NAMALWA (cell line): Measurements from ENCODE around the gene CD74.

Experiments
- DNase-seq: peaks from one replicate; pipeline ENCODE4 v3.0.0-alpha.2; 2015; ENCODE audit warnings: low spot score

CD74 gene

DNA sequence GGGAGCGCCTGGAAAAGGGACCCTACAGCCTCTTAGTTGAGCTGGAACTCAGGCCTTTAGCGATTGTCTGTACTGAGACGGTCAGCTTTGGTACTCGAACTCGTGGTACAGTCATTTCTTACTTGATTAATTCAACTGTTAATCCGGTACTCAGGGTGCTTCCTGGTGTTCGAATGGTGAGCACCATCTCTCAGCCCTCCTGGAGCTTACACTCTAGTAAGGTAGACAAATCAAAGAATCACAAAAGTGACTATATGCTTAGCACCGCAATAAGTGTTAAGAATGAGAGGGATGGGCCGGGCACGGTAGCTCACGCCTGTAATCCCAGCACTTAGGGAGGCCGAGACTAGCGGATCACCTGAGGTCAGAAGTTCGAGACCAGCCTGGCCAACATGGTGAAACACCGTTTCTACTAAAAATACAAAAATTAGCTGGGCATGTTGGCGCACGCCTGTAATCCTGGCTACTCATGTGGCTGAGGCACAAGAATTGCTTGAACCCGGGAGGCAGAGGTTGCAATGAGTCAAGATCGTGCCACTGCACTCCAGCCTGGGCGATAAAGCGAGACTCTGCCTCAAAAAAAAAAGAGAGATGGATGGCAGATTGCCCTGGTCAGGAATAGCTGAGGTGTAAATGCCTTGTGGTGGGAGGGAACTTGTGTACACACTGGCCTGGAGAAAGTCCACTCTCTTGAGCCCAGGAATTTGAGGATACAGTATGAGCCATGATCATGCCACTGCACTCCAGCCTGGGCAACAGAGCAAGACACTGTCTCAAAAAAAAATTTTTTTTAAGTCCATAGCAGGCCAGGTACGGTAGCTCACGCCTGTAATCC is 54.2 kb downstream of the CD74 start:
- peak; percentile 46 for DNase-seq

DNA sequence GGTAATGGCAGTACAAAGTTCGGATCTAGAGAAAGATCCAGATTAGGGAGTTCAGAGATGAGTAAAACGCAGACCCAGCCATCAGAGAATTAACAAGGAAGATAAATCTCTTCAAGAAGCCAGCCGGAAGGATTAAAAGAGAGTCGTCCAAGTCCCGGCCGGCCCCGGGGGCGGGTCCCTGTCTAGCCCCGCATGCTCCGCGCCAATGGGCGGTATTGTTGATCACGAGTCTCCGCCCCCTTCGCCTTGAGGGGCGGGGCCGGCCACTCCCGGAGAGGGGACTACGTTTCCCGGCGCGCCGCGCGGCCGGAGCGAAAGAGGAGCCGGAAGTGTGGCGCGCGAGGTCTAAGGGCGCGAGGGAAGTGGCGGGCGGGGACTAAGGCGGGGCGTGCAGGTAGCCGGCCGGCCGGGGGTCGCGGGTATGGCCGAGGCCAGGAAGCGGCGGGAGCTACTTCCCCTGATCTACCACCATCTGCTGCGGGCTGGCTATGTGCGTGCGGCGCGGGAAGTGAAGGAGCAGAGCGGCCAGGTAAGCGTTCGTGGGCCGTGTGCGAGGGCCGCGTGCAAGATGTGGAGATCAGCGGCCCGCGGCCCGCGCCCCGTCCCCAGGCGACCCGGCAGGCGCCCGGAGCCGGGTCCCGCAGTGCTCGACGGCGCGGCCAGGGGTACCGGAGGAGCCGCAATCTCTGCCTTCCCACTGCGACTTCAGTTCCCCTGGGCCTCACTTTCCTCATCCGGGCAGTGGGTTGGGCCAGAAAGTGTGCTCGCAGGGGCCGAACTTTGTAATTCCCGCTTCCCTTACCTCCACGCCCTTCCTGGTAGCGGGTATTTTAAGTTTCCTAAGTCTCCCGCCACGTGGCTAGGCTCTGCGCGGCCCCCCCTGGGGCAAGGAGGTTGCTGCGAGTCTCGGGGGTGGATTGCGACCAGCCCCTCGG is 55.1 kb downstream of the CD74 start, which contains the start of gene TCOF1:
Gene TCOF1, plus strand, starts transcription at position 372 of the 935 bp plus-strand sequence. Its CDS starts 50 bp downstream, at position 422.
- peak; percentile 98 for DNase-seq

DNA sequence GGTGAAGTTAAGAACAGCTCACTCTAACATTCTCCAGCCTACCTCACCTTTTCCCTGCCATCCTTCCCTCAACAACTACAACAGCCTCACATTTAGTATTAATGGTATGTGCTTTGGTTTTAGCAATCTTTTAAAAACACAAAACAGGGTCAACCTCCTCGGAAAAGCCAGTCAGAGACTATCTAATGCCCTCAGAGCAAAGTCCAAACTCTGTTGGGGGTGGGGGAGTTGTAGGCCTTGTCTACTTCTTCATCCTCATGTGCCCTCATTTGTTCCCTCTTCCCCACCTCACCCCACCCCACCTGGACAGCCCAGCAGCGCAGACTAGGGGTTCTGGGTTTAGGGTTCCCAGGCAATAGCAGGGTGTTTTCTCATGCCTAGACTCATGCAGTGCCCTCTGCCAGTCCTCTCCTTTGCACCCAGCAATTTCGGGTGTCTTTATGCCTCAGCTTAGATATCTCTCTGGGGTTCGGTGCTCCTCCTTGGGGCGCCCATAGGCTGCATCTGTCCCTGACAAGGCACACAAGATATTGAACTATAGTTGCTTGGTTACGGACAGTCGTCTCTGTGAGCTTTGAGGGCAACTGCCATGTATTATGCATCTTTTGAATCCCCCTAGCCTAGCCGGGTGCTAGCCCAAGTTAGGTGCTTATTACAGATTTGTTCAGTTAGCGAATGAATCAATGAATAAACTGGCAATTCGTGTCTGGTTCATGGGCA is 56.0 kb downstream of the CD74 start:
- DNase-seq: no peak

DNA sequence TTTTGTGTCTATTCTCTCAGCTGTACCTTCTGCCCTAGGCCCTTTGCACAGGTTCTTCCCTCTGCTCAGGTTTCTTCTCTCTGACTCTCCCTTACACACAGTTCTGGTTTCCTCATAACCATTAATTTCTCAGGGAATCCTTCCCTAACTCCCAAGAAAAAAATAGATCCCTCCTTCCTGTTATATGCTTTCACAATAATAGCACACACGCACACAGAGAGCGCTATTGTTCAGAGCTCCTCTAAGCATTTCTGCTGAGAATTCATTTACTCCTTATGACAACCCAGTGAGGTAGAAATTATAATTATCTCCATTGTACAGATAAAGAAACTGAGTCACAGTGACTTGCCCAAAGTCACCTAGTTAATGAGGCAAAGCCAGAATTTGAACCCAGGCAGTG is 56.9 kb downstream of the CD74 start:
- DNase-seq: no peak

DNA sequence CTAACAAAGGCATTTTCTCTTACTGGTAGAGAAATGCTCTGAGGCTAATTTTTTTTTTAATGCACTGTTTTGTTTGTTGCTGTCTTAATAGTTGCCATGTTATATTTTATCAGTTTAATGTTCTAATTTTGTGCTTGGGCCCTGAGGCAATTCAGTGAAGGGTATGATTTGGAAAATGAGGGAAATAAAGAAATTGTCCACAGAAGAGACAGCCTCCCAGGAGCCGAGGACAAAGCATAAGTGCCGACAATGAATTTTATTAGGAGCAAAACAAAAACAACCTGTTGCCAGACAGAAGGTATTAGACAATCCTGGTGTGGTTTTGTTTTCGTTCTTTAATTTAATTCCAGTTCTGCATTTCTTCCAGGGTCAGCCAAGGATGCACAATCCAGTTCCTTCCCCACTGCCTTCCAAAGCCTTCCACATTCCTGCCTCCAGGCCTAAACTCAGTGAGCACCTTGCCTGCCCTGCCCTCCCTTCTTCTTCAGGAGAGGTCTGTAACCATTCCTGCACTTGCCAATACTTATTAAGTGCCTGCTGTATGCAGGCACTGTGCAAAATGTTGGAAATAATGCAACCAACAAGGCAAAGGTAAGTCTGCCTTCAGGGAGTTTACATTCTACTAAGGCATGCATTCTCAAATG is 59.6 kb downstream of the CD74 start:
- DNase-seq: no peak

DNA sequence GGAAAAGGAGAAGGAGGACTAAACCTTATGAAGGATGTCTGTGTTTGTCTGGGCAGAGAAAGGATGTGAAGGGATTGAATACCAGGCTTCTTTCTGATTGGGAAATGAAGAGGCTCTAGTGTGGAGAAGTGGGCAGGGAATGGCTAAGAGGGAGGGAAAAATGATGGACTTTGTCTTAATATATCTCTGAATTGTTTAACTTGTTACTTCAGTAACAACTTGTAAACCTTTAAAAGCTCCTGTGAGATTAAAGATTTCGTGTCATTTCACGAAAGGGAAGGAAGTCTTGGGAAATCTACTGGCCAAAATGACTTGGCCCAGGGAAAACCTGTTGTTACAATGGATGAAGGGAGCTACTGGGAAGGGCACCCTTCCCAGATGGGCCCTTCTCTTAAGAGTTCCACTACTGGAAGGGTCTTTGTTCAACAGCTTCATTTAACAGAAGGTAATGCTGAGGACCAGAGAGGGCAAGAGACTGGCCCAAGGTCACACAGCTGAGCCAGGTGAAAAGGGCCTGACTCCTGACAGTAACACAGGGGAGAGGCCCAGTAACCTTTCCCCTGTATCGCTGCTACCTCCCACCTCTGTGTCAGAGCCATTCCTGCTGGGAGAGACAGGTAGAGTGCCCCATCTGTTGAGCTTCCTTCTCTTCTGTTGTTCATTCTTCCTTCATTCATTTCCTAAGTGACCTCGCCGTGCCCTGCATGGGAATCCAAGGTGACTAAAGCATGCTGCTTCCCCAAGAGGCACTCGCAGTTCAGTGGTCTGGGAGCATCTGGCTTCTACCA is 60.3 kb downstream of the CD74 start:
- DNase-seq: no peak
